ENCODE measurements around the gene TAS2R14.

The TAS2R14 gene

GRCh38 chr12:10896854-10897253 is 42.2 kb downstream of the TAS2R14 start:
- no peak for DNase-seq (ENCODE audit: low read depth)
- no peak for TF ChIP-seq CTCF (conservative IDR thresholded peaks at IDR 0.05; ENCODE audit: low read depth, low read length)
- no peak overlapping the region for H3K4me3 ChIP-seq (ENCODE audit: low read length)

- no peak for TF ChIP-seq CTCF (conservative IDR thresholded peaks at IDR 0.05; ENCODE audit: low read depth, low read length)
- no peak for DNase-seq (ENCODE audit: low read depth)
Measured at GRCh38 chr12:10891937-10892336, 47.1 kb downstream of the TAS2R14 start.

GRCh38 chr12:10889226-10889625 is 49.8 kb downstream of the TAS2R14 start:
- DNase-seq (ENCODE audit: low read depth) = no peak
- TF ChIP-seq CTCF (conservative IDR thresholded peaks at IDR 0.05; ENCODE audit: low read depth, low read length) = no peak
- no peak overlapping the region for H3K4me3 ChIP-seq (ENCODE audit: low read length)

More at GRCh38 chr12:10891937-10892336, 47.1 kb downstream of the TAS2R14 start:
- no peak overlapping the region for H3K4me3 ChIP-seq (ENCODE audit: low read length)
